ENCODE data around the gene LMTK2.

GRCh38 chr7:98142658-98143057, 36.0 kb downstream of the LMTK2 start:
- TF ChIP-seq, protein P1, sequence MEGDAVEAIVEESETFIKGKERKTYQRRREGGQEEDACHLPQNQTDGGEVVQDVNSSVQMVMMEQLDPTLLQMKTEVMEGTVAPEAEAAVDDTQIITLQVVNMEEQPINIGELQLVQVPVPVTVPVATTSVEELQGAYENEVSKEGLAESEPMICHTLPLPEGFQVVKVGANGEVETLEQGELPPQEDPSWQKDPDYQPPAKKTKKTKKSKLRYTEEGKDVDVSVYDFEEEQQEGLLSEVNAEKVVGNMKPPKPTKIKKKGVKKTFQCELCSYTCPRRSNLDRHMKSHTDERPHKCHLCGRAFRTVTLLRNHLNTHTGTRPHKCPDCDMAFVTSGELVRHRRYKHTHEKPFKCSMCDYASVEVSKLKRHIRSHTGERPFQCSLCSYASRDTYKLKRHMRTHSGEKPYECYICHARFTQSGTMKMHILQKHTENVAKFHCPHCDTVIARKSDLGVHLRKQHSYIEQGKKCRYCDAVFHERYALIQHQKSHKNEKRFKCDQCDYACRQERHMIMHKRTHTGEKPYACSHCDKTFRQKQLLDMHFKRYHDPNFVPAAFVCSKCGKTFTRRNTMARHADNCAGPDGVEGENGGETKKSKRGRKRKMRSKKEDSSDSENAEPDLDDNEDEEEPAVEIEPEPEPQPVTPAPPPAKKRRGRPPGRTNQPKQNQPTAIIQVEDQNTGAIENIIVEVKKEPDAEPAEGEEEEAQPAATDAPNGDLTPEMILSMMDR (conservative IDR thresholded peaks at IDR 0.05), result no peak
- TF ChIP-seq EZH2 (IDR thresholded peaks at IDR 0.05; ENCODE audit: low read depth), result no peak

All from PC-9 (cell line).